ENCODE measurements around the gene DCTD. TPM values are rescaled to one million over a fixed set of nuclear protein-coding genes. Genes with fewer than 3 reads are reported as not detected.

Gene DCTD
- total and polyA plus RNA-seq, 10 of the 15 experiments (the other 5 are each of a cell fraction or from before 2014, with no cell fraction given), result 37.8 to 137 (median 92.1) TPM

DNA sequence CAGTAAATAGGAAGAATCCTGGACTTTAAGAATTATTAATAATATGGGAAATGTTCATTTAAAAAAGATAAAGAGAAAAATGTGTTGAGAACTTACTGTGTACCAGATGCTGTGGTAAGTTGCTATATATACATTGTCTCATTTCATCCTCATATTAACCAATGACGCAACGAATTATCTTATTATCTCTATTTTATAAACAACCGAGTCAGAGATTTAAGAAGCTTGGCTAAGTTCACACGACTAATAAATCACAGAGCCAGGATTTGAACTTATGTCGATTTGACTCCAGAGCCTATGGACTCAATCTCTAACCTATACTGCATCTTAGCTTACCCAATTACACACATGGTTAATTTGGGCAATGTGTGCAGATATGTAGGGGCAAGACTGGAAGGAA, 15.5 kb upstream of the DCTD start:
- H3K79me2 ChIP-seq (ENCODE audit: control insufficient read depth, insufficient read depth, low read length), result no peaks in the 10 kb centered on the region
- no peak for ATAC-seq
- WGBS (ENCODE audit: insufficient coverage, insufficient replicate concordance, low lambda C conversion rate, missing lambda C conversion rate), result 29% methylated on average over 5 of the region's 5 CpGs
- TF ChIP-seq PML (IDR thresholded peaks at IDR 0.05; ENCODE audit: low read length) (no peak), POLR2AphosphoS2 (IDR thresholded peaks at IDR 0.05; ENCODE audit: low read depth, low read length) (no peak), RBBP5 (conservative IDR thresholded peaks at IDR 0.05) (no peak), TCF7 (IDR thresholded peaks at IDR 0.05; ENCODE audit: borderline replicate concordance) (no peak), NR2F1 (conservative IDR thresholded peaks at IDR 0.05) (no peak), SPI1 (IDR thresholded peaks at IDR 0.05; ENCODE audit: borderline replicate concordance, insufficient read depth, low read depth, low read length) (no peak), SREBF1 (IDR thresholded peaks at IDR 0.05; ENCODE audit: low read length) (no peak), ASH2L (IDR thresholded peaks at IDR 0.05; ENCODE audit: borderline replicate concordance, low read depth) (no peak)
- BruUV-seq (replicated peaks), result no TSS peak
- RAD21 ChIA-PET (ENCODE audit: unreplicated experiment), result no interaction called here
- no peak overlapping the region for H2AFZ ChIP-seq (ENCODE audit: control insufficient read depth, low read depth, low read length)
- no peaks in the 10 kb centered on the region for H3K9me3 ChIP-seq (replicated peaks; ENCODE audit: control insufficient read depth, insufficient read depth, low read length)
- FAIRE-seq, result no peak
- no peaks in the 10 kb centered on the region; a peak in 1 of 4 replicates for H3K27me3 ChIP-seq (replicated peaks in 1 of 2; ENCODE audit: control insufficient read depth in 2 of 2, insufficient read depth in 2 of 2, low read length in 1 of 2)
- H4K20me1 ChIP-seq (ENCODE audit: control insufficient read depth, insufficient read depth), result no peaks in the 10 kb centered on the region
- H3K4me2 ChIP-seq (ENCODE audit: control insufficient read depth, insufficient read depth), result no peak overlapping the region
- no peaks in the 10 kb centered on the region for H3K36me3 ChIP-seq (ENCODE audit: control insufficient read depth in 2 of 2, insufficient read depth in 2 of 2, low read length in 1 of 2)
- intact Hi-C loops (cut with micrococcal nuclease; ENCODE audit: unreplicated experiment) (loop anchor here (10.0 kb wide), 1 partner anchor 472 kb away; no protein-coding TSS in a partner anchor), in situ Hi-C loops (cut with MboI) (no loop called here)
- no peak overlapping the region for H3K27ac ChIP-seq (ENCODE audit: control insufficient read depth, insufficient read depth)
- SMC1A ChIA-PET (ENCODE audit: uncharacterized antibody, unreplicated experiment), result no interaction called here
- no peak for DNase-seq (ENCODE audit: low read depth, low spot score)
- CTCF ChIA-PET, result interaction anchor here (1.8 kb wide), 1 partner anchor 330 kb away, joined by 6 read pairs; no protein-coding TSS in a partner anchor
- POLR2A ChIA-PET, result no interaction called here
- H3K4me3 ChIP-seq, result no peak overlapping the region
- H3K9ac ChIP-seq (ENCODE audit: control insufficient read depth, insufficient read depth, low read length), result no peak overlapping the region
- H3K4me1 ChIP-seq (ENCODE audit: control insufficient read depth, insufficient read depth, low read length), result no peaks in the 10 kb centered on the region

DNA sequence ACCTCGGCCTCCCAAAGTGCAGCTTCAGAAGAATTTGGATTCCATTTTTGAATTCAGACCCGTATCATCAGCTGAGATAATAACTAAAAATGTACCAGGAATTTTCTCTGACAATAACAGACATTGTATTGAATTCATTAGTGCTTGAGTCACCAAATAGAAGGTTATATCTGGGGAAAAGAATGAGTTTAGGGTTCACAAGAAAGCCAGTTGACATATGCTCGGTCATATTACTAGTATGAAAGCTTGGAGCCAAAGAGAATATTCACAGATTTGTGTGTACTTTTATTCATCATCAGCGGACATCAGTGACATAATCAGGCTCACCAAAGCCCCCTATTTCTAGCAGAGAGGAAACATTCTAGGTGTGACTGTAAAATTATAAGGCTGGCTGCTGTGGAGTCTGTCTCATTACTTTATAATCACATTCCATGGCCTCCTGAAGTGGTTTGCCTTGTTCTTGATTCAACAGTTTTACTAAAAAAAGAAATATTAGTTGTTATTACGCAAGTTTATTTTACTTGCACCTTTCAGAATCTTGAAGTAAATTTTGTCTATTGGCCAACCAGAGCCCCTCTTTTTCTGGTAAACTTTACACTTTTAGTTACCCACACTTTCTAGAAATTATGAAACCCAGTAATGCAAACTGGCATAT, 14.6 kb upstream of the DCTD start:
- H3K4me2 ChIP-seq (ENCODE audit: control insufficient read depth, insufficient read depth), result no peak overlapping the region
- intact Hi-C loops (cut with micrococcal nuclease; ENCODE audit: unreplicated experiment), result loop anchor here (10.0 kb wide), 1 partner anchor 473 kb away; no protein-coding TSS in a partner anchor
- TF ChIP-seq CBFB (IDR thresholded peaks at IDR 0.05; ENCODE audit: low read depth), result no peak
- no peak for TF ChIP-seq HDGF (IDR thresholded peaks at IDR 0.05)
- TF ChIP-seq, protein P1, sequence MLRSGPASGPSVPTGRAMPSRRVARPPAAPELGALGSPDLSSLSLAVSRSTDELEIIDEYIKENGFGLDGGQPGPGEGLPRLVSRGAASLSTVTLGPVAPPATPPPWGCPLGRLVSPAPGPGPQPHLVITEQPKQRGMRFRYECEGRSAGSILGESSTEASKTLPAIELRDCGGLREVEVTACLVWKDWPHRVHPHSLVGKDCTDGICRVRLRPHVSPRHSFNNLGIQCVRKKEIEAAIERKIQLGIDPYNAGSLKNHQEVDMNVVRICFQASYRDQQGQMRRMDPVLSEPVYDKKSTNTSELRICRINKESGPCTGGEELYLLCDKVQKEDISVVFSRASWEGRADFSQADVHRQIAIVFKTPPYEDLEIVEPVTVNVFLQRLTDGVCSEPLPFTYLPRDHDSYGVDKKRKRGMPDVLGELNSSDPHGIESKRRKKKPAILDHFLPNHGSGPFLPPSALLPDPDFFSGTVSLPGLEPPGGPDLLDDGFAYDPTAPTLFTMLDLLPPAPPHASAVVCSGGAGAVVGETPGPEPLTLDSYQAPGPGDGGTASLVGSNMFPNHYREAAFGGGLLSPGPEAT (IDR thresholded peaks at IDR 0.05; ENCODE audit: low read depth), result no peak
- no peak for TF ChIP-seq SUPT20H (IDR thresholded peaks at IDR 0.05; ENCODE audit: borderline replicate concordance, control insufficient read depth, low read depth, low read length)
- no peak for TF ChIP-seq CHD1 (IDR thresholded peaks at IDR 0.05; ENCODE audit: low read depth, low read length)
- no peak for TF ChIP-seq RB1 (IDR thresholded peaks at IDR 0.05; ENCODE audit: borderline replicate concordance)
- no peak for TF ChIP-seq SMARCA5 (IDR thresholded peaks at IDR 0.05)

More for the DNA sequence above, 14.6 kb upstream of the DCTD start:
- ATAC-seq (no peak), FAIRE-seq (no peak), DNase-seq (ENCODE audit: low read depth, low spot score) (no peak)
- Histone ChIP-seq H2AFZ (ENCODE audit: control insufficient read depth, low read depth, low read length) (no peak overlapping the region), H3K4me1 (ENCODE audit: control insufficient read depth, insufficient read depth, low read length) (no peaks in the 10 kb centered on the region), H3K79me2 (ENCODE audit: control insufficient read depth, insufficient read depth, low read length) (no peaks in the 10 kb centered on the region), H3K9ac (ENCODE audit: control insufficient read depth, insufficient read depth, low read length) (no peak overlapping the region), H3K9me3 (replicated peaks; ENCODE audit: control insufficient read depth, insufficient read depth, low read length) (no peaks in the 10 kb centered on the region), H3K4me3 (no peak overlapping the region), H3K27ac (ENCODE audit: control insufficient read depth, insufficient read depth) (no peak overlapping the region), H3K27me3 (replicated peaks in 1 of 2; ENCODE audit: control insufficient read depth in 2 of 2, insufficient read depth in 2 of 2, low read length in 1 of 2) (no peaks in the 10 kb centered on the region; a peak in 1 of 4 replicates), H4K20me1 (ENCODE audit: control insufficient read depth, insufficient read depth) (no peaks in the 10 kb centered on the region), H3K36me3 (ENCODE audit: control insufficient read depth in 2 of 2, insufficient read depth in 2 of 2, low read length in 1 of 2) (no peaks in the 10 kb centered on the region)
- in situ Hi-C loops (cut with MboI), result no loop called here
- ChIA-PET SMC1A (ENCODE audit: uncharacterized antibody, unreplicated experiment) (no interaction called here), POLR2A (no interaction called here), RAD21 (ENCODE audit: unreplicated experiment) (no interaction called here), CTCF (interaction anchor here (0.7 kb wide), 1 partner anchor 168 kb away, joined by 3 read pairs; no protein-coding TSS in a partner anchor)
- BruUV-seq (replicated peaks), result no TSS peak
- WGBS (ENCODE audit: insufficient coverage, insufficient replicate concordance, low lambda C conversion rate, missing lambda C conversion rate), result 33% methylated on average over 5 of the region's 5 CpGs
